ENCODE measurements around the gene EFCAB10.

Gene EFCAB10

DNA sequence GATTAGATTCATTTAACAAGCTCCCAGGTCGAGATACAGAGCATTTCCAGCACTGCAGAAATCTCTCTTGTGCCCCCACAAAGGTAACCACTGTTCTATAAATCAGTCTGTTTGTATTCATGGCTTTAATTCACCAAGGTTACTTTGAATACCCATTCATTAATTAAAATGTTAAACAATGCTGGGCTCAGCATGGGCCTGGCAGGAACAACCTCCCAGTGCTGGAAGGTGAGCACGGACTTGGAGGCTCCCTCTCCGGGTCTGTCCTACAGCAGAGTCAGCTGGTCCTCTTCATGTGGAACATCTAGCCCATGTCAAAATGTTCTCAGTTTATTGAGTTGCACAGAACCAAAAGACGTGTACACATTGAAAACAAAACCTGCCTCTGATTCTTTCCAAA, 15.6 kb upstream of the EFCAB10 start:
- DNase-seq, result no peak

DNA sequence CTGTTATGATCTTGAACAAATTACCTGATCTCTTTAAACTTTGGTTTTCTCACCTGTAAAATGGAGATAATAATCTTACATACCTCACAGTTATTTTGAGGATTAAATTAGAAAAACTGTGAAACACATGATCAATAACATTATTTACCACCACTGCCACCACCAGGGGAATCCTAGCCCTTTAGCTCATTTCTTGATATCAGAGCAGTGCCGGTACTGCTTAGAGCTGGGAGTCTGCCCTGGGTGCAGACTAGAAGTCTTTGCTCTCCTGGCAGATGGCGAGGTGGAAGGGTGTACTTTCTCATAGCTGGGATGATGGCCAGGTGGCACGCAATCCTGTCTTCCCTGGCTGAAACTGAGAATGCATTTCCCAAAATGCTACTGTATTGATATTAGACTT, 12.7 kb upstream of the EFCAB10 start:
- no peak for DNase-seq

DNA sequence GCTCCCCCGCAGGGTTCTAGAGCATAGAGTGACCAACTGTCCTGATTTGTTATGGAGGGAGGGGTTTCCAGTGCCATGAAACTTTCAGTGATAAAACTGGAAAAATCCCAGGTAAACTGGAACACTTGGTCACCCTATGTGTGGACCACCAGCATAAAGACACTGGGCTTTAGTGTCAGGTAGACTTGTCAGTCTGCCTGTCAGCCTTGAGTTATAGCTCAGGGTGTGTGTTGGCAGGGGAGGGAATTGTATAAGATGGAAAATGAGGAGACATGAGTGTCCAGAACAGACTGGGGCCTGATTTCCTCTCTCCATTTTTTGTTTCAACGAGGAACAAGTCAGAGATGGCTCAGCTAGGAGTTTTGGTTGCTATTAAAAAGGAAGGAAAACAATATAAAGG, 10.2 kb upstream of the EFCAB10 start:
- no peak for DNase-seq

GRCh38 chr7:105590793-105591192, 9.5 kb upstream of the EFCAB10 start:
- no peak for DNase-seq

- DNase-seq, result peak; percentile 76
Observed at GRCh38 chr7:105589356-105590077, 8.2 kb upstream of the EFCAB10 start.

GRCh38 chr7:105587909-105588635, 6.8 kb upstream of the EFCAB10 start:
- DNase-seq, result no peak

- DNase-seq, result no peak
Observed at GRCh38 chr7:105585850-105586500, 4.7 kb upstream of the EFCAB10 start.

- DNase-seq, result no peak
Observed at GRCh38 chr7:105584165-105584564, 2.9 kb upstream of the EFCAB10 start.

DNA sequence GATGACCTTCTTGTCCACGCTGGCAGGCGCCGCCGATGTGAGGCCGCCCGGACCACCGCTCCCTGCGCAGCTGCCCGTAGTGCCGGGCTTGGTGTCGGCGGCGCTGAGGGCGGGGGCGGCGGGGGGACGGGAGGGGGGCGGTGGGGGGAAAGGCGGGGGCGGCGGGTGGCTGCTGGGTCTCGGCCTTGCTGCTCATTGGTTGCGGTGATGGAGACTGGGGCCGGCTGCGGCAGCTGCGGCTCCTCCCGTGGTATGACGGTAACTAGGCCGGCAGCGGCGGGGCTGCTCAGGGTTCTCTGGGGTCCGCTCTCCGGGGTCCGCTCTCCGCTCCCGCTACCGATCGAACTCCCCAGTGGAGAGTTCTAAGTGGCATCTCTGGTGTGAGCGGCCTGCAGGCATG, 1.8 kb upstream of the EFCAB10 start:
- no peak for DNase-seq

- DNase-seq, result no peak
Observed at GRCh38 chr7:105580022-105580740, 1.1 kb downstream of the EFCAB10 start.

- DNase-seq, result no peak
Observed at GRCh38 chr7:105578496-105578895, 2.8 kb downstream of the EFCAB10 start.

DNA sequence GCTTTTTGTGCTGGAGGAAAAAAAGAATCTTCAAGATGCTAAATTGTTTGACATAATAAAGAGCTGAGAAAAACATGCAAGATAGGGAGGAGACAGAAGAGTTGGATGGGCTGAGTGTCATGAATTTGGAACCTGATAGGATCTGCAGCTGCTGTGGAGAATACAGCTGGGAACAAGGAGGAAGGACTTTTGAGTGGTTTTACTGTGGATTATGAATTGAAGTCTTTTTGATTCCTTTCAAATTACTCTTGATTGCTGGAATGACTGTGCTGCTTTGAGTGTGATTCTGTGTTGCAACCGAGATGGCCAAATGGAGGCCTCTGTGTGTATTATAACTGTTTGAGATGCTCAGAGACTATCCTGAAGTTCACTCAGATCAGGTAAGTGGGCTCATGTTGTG, 4.0 kb downstream of the EFCAB10 start:
- no peak for DNase-seq

DNA sequence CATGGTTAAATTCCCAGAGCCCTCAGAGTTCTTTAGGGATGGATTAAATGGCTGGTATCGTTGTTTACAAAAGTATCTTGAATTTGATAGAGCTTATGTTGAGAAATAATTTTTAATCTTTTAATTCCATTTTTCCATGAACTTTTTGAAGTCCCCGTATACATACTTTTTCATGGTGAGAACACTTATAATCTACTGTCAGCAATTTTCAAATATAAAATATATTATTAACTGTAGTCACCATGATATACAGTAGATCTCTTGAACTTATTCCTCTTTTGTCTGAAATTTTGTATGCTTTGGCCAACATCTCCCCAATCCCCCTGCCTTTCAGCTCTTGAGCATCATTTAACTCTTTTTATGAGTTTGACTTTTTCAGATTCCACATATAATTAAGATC, 9.4 kb downstream of the EFCAB10 start:
- no peak for DNase-seq

DNA sequence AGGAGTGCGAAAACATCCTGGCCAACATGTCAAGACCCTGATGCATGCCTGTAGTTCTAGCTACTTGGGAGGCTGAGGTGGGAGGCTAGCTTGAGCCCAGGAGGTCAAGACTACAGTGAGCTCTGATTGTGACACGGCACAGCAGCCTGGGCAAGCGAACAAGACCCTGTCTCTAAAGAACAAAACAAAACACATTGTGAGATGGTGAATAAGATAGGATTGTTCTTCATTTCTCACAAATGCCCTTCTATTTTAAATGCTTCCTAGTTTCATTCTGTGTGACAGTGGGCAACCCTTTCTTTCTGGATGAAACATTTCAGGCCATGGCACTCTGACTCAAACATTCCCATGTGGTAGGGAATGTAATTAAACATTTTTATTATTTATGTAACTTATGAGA, 13.5 kb downstream of the EFCAB10 start:
- DNase-seq, result no peak

GRCh38 chr7:105567024-105567423, 14.3 kb downstream of the EFCAB10 start:
- no peak for DNase-seq

GRCh38 chr7:105565190-105565589, 16.1 kb downstream of the EFCAB10 start:
- DNase-seq, result no peak

- DNase-seq, result no peak
Observed at GRCh38 chr7:105559926-105560325, 21.4 kb downstream of the EFCAB10 start.

DNA sequence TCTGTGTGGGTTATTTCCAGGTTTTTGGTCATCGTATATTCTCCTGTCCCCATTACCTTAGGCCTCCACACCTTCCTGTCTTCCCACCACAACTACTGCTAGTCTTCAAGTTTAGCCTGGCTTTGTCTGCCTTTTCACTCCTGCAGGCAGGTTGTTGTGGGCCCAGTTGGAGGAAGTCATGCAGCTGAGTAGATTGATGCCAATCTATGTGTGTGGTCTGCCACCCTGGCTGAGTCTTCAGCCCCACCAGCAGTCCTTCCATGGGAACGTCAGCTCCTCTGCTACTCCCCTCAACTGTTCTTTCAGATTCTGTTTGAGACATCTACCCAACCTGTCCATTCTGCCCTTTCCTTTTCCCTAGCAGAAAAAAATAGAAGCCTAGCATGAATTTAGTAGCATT, 43.0 kb downstream of the EFCAB10 start:
- no peak for DNase-seq

DNA sequence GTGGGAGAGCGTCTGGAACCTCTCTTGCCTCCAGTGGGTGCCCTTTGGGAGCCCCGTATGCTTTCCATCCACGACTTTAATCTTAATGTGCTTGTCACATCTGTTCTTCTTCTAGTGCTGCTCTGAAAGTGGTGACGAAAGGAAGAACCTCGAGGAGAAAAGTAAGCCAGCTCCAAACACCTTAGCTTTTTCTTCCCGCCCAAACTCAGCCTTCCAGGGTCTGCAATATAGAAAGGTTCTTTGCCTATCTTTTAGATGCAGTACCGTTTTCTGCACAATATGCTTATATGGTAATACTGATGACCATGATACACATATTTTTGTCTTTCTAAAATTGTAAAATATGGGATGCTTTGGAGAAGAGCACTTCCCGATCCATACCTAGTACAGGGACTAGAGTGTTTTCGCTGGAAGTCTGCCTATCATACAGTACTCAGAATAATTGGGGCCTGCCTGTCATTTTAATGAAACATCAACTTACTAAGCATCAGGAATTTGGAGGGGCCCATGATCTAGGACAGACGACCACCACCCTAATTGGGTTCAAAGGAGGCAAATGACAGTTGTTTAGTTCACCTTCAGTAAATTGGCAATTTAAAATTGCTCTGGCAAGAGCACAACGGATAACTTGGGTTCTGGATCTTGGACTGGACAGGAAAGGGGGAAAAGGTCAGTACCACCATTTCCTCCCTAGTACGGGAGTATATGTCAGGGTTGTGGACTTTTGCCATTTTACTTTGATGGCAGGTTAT, 48.4 kb downstream of the EFCAB10 start:
- no peak for DNase-seq

GRCh38 chr7:105531792-105532671, 49.3 kb downstream of the EFCAB10 start, which contains the start of gene RINT1:
RINT1 (plus strand) TSS chr7:105532201; CDS start chr7:105532316, 115 bp downstream.
- peak; percentile 96 for DNase-seq

DNA sequence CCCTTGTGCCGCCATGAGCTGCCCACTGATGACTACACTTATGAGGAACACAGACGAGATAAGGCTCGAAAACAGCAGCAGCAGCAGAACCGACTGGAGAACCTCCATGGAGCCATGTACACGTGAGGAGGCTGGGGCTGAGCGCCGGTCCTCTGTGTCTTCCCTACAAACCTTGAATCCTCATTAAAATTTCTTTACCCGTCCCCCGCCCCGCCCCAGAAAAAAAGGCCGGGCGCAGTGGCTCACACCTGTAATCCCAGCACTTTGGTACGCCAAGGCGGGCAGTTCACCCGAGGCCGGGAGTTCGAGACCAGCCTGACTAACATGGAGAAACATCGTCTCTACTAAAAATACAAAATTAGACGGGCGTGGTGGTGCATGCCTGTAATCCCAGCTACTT, 50.7 kb downstream of the EFCAB10 start:
- no peak for DNase-seq

GRCh38 chr7:105530126-105530525, 51.2 kb downstream of the EFCAB10 start:
- DNase-seq, result no peak
